Prostate gland (tissue), 2 donors: ENCODE data around the gene S100A6. TPM values are rescaled to one million over a fixed set of nuclear protein-coding genes. Genes with fewer than 3 reads are reported as not detected.
"Not testable (repeated sequence)": the region's sequence is repeated elsewhere in the genome, so short reads cannot be mapped to it uniquely, and the experiment has no call there.

Experiments used
- DNase-seq: peaks from one replicate; pipeline ENCODE4 v3.0.0-alpha.2; 2019; ENCODE audit warnings: low spot score
- H3K27ac ChIP-seq, 2 donors: fragments of 200-600 bp; sonication (generic); 2 replicates each; pipeline ENCODE4 v1.5.1; 2017 to 2019
- H3K27me3 ChIP-seq: fragments of 200-600 bp; sonication (generic); replicated peaks from 2 replicates; pipeline ENCODE4 v1.5.1; 2019; ENCODE audit not compliant: insufficient read depth
- H3K36me3 ChIP-seq, 2 donors: fragments of 200-600 bp; sonication (generic); 1 replicate in 1 of 2; 2 replicates in 1 of 2; pipeline versions ENCODE4 v1.5.1 to v1.8.1; 2017 to 2019
- H3K4me1 ChIP-seq: fragments of 200-600 bp; sonication (generic); replicated peaks from 2 replicates; pipeline ENCODE4 v1.5.1; 2019
- H3K4me3 ChIP-seq, 2 donors: fragments of 200-600 bp; sonication (generic); 2 replicates each; pipeline ENCODE4 v1.5.1; 2017 to 2019
- H3K9me3 ChIP-seq: fragments of 200-600 bp; sonication (generic); 2 replicates; pipeline ENCODE4 v1.5.1; 2017
- CTCF ChIP-seq, 4 experiments: fragments of 200-600 bp in 2 of 4; fragments of 450-650 bp in 2 of 4; sonication (generic) in 2 of 4; IDR thresholded peaks; 1 replicate in 3 of 4; 2 replicates in 1 of 4; pipeline ENCODE4 v1.5.1; 2016 to 2019; ENCODE audit warnings: antibody characterized with exemption in 4 of 4, mild to moderate bottlenecking in 2 of 4, moderate library complexity in 2 of 4
- POLR2A ChIP-seq: fragments of 450-650 bp; IDR thresholded peaks from one replicate; pipeline ENCODE4 v1.6.1; 2016; ENCODE audit warnings: antibody characterized with exemption, mild to moderate bottlenecking
- POLR2AphosphoS5 ChIP-seq: sonication (generic); formaldehyde crosslinking; IDR thresholded peaks from one replicate; pipeline ENCODE4 v1.6.1; 2017; ENCODE audit warnings: antibody characterized with exemption
- WGBS: methylation state at CpG from one replicate; pipeline ENCODE4 v1.1.5; 2018; 5-methylcytosine and 5-hydroxymethylcytosine counted together
- intact Hi-C: fragments of 100-400 bp; cut with DNase I; formaldehyde crosslinking; loops from one replicate; pipeline ENCODE4 v1.14.2; 2022
- total RNA-seq, 2 donors: library from RNA; depleted of rRNA; stranded (reverse); fragments of >200 nt; gene quantifications; one replicate each; pipeline ENCODE4 v1.1.0, GENCODE V29; 2016

S100A6 gene
- total RNA-seq, 2 donors from 2014 or later: 184 to 279 TPM

DNA sequence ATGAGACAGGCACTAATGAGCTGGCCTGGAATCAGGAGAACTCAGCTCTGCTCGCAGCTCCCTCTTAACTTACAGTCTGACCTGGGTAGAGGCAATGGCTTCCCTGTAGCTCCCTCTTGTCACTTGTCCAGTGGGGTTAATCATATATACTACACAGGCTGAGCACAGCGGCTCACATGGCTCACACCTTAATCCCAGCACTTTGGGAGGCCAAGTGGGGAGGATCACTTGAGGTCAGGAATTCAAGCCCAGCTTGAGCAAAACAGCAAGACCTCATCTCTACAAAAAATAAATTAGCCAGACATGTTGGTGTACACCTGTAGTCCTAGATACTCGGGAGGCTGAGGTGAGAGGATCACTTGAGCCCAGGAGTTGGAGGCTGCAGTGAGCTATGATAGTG lies 4.2 kb downstream of the S100A6 start:
- WGBS: 82% methylated on average over 3 of the region's 3 CpGs
- H3K36me3 ChIP-seq: no peaks in the 10 kb centered on the region
- no peak for DNase-seq
- no peak overlapping the region for H3K27ac ChIP-seq
- peaks cover 3% of the 10 kb centered on the region for H3K4me1 ChIP-seq
- TF ChIP-seq POLR2AphosphoS5: no peak
- TF ChIP-seq POLR2A: no peak
- no peak for TF ChIP-seq CTCF (IDR thresholded peaks at IDR 0.05)
- intact Hi-C loops: loop anchor here (2.0 kb wide), 1 partner anchor 21 kb away; no protein-coding TSS in a partner anchor
- H3K27me3 ChIP-seq: no peaks in the 10 kb centered on the region
- no peaks in the 10 kb centered on the region for H3K9me3 ChIP-seq
- no peak overlapping the region for H3K4me3 ChIP-seq

DNA sequence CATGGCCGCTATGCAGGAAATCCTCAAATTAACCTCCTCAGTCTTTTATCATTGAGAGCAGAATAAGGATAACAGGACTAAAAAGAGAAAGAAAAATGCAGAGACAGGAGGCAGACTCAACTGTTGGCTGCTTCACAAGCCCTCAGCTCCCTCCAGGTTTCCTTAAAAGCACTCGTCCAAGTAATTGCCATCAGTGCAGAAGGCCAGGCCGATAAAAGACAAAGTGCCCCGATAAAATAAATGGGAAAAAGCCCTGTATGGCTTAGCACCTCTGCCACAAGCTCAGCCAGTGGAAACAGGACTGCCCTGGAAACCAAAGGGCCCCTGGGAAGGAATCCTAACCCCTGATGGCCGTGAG lies 8.1 kb downstream of the S100A6 start:
- intact Hi-C loops: no loop called here

DNA sequence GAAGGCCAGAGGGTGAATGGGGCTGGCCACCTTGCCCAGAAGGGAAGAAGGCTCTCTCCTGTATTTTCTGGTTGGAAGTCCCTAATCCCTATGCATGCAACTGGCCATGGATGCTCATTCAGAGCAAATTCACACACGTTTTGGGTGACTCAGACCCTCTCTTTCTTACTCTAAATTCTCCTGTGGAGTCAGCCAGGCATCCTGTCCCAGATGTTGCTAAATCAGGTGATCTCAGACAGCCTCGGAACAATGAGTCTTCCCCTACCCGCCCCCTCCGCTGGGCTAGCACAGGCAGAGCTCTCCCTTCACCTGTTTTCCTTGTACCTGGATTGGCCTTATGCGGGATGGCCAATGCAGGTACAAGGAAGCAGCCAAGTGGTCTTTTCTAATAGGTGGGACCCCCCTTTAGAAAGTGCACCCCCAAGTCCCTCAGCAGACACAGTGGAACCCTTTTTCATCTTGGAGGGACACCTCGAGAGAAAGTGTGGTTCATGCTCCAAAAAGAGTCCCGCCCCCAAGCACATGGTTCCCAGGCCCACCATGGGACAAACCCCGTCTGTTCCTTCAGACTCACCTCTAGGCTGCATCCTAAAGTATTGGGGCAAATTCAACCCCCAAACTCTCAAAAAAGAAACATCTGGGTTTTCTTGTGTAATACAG lies 8.6 kb downstream of the S100A6 start:
- no peaks in the 10 kb centered on the region for H3K9me3 ChIP-seq
- H3K27me3 ChIP-seq: no peaks in the 10 kb centered on the region
- H3K27ac ChIP-seq: peak overlapping the region in 1 of 2 donors; percentile 58
- H3K36me3 ChIP-seq: no peaks in the 10 kb centered on the region
- no peak for DNase-seq
- H3K4me3 ChIP-seq: no peak overlapping the region
- no peak for TF ChIP-seq POLR2AphosphoS5
- no peak for TF ChIP-seq POLR2A
- no peak for TF ChIP-seq CTCF (IDR thresholded peaks at IDR 0.05)
- WGBS: 67% methylated on average over 8 of the region's 8 CpGs
- intact Hi-C loops: no loop called here
- H3K4me1 ChIP-seq: no peaks in the 10 kb centered on the region

More for the DNA sequence above, 8.1 kb downstream of the S100A6 start:
- no peaks in the 10 kb centered on the region for H3K9me3 ChIP-seq
- no peak overlapping the region for H3K4me3 ChIP-seq
- no peaks in the 10 kb centered on the region for H3K27me3 ChIP-seq
- no peak for DNase-seq
- no peaks in the 10 kb centered on the region for H3K36me3 ChIP-seq
- H3K4me1 ChIP-seq: no peaks in the 10 kb centered on the region
- no peak overlapping the region for H3K27ac ChIP-seq
- TF ChIP-seq POLR2A: no peak
- TF ChIP-seq CTCF (IDR thresholded peaks at IDR 0.05): no peak
- WGBS: 88% methylated on average over 5 of the region's 5 CpGs

DNA sequence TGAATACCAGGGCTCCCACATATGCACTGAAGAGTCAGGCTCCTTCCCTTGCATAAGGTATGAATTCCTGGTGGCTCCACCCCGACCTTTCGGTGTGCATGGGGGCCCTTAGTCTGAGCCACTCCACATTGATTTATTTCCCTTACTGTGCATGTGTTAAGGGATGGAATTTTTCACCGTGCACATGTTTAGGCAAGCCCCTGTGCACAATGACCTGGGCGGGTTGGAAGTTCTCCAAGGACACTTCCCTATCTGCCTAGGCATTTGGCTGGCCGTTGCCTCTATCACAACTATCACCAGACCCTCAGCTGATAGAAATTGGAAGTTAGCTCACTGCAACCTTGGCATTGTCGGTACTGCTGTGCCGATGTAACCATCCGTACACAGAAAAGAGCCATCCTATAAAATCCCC lies 9.7 kb downstream of the S100A6 start:
- intact Hi-C loops: no loop called here

DNA sequence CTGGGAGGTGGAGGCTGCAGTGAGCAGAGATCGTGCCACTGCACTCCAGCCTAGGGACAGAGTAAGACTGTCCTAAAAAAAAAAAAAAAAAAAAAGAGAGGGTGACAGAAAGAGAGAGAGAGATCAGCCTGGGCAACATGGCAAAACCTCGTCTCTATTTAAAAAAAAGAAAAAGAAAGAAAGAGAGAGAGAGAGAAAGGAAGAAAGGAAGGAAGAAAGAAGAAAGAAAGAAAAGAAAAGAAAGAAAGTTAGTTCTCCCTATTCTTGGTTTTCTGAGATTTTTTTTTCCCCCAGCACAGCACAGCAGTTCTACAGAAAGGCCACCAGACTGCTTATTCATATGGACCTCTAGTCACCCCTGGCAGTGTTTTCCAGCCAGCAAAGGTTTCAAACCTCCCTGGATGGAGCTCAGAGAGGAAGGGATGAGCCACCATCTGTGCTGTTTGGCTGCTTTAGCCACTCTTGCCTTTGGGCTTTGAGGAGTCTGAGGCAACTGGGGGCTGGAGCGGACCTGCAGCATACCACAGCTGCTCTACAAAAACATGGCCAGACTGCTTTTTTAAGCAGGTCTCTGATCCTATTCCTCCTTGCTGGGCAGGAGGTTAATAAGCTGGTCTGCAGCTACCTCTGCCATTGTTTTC lies 10.6 kb downstream of the S100A6 start:
- no peaks in the 10 kb centered on the region for H3K27me3 ChIP-seq
- H3K4me3 ChIP-seq: no peak overlapping the region
- intact Hi-C loops: no loop called here
- peak overlapping the region in 1 of 2 donors; percentile 58 for H3K27ac ChIP-seq
- no peak for DNase-seq
- no peaks in the 10 kb centered on the region for H3K4me1 ChIP-seq
- 35% methylated on average over 3 of the region's 3 CpGs for WGBS
- no peaks in the 10 kb centered on the region for H3K9me3 ChIP-seq
- TF ChIP-seq POLR2A: no peak
- TF ChIP-seq CTCF (IDR thresholded peaks at IDR 0.05): no peak
- TF ChIP-seq POLR2AphosphoS5: no peak
- H3K36me3 ChIP-seq: no peaks in the 10 kb centered on the region

More for the DNA sequence above, 9.7 kb downstream of the S100A6 start:
- 21% methylated on average over 8 of the region's 8 CpGs for WGBS
- no peaks in the 10 kb centered on the region for H3K36me3 ChIP-seq
- peak overlapping the region in 1 of 2 donors; percentile 58 for H3K27ac ChIP-seq
- no peaks in the 10 kb centered on the region for H3K27me3 ChIP-seq
- no peak overlapping the region for H3K4me3 ChIP-seq
- TF ChIP-seq POLR2A (no peak), POLR2AphosphoS5 (peak; percentile 49)
- peak; percentile 78 for DNase-seq
- H3K4me1 ChIP-seq: no peaks in the 10 kb centered on the region
- H3K9me3 ChIP-seq: no peaks in the 10 kb centered on the region

- H3K4me3 ChIP-seq, H3K4me1 ChIP-seq, H3K27ac ChIP-seq, intact Hi-C loops, DNase-seq, H3K27me3 ChIP-seq, H3K36me3 ChIP-seq, H3K9me3 ChIP-seq: not testable (repeated sequence)
- WGBS: 81% methylated on average over 14 of the region's 14 CpGs
These were observed 13.3 kb downstream of the S100A6 start for GRCh38 chr1:153522353-153523048.

DNA sequence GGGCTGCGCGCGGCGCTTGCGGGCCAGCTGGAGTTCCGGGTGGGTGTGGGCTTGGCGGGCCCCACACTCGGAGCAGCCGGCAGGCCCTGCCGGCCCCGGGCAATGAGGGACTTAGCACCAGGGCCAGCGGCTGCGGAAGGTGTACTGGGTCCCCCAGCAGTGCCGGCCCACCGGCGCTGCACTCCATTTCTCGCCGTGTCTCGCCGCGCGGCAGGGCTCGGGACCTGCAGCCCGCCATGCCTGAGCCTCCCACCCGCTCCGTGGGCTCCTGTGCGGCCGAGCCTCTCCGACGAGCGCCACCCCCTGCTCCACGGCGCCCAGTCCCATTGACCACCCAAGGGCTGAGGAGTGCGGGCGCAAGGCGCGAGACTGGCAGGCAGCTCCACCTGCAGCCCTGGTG lies 14.0 kb downstream of the S100A6 start:
- H3K27ac ChIP-seq, H3K27me3 ChIP-seq, H3K36me3 ChIP-seq, H3K9me3 ChIP-seq, H3K4me3 ChIP-seq, DNase-seq, H3K4me1 ChIP-seq, intact Hi-C loops: not testable (repeated sequence)
- WGBS: 95% methylated on average over 36 of the region's 37 CpGs
